NCI-H82 treated with DMSO at 0.1 percent for 48 hours (cell line): Measurements from ENCODE around the gene PTK7.

Experiments
- DNase-seq: peaks from one replicate; lab custom pipeline; 2025; ENCODE audit not compliant: unreplicated experiment; lab: John Stamatoyannopoulos, UW

Gene PTK7

GRCh38 chr6:43086022-43086658 is 10.0 kb downstream of the PTK7 start:
- DNase-seq = no peak

- no peak for DNase-seq
Measured at GRCh38 chr6:43088654-43089056, 12.5 kb downstream of the PTK7 start.

GRCh38 chr6:43089467-43089866 is 13.4 kb downstream of the PTK7 start:
- no peak for DNase-seq

GRCh38 chr6:43089874-43090558 is 13.9 kb downstream of the PTK7 start:
- DNase-seq = no peak

- DNase-seq = no peak
Measured at GRCh38 chr6:43090559-43090956, 14.4 kb downstream of the PTK7 start.

GRCh38 chr6:43091020-43091419 is 14.9 kb downstream of the PTK7 start:
- no peak for DNase-seq

GRCh38 chr6:43091436-43091991 is 15.4 kb downstream of the PTK7 start:
- no peak for DNase-seq

GRCh38 chr6:43092635-43093034 is 16.5 kb downstream of the PTK7 start:
- no peak for DNase-seq

- no peak for DNase-seq
Measured at GRCh38 chr6:43093436-43094289, 17.5 kb downstream of the PTK7 start.

GRCh38 chr6:43095939-43096338 is 19.8 kb downstream of the PTK7 start:
- DNase-seq = no peak

GRCh38 chr6:43096451-43097097 is 20.5 kb downstream of the PTK7 start:
- DNase-seq = no peak

- no peak for DNase-seq
Measured at GRCh38 chr6:43097098-43097489, 21.0 kb downstream of the PTK7 start.

- no peak for DNase-seq
Measured at GRCh38 chr6:43097502-43097901, 21.4 kb downstream of the PTK7 start.

- no peak for DNase-seq
Measured at GRCh38 chr6:43101497-43101896, 25.4 kb downstream of the PTK7 start.

GRCh38 chr6:43103253-43103876 is 27.3 kb downstream of the PTK7 start:
- DNase-seq = no peak

- no peak for DNase-seq
Measured at GRCh38 chr6:43105538-43106222, 29.6 kb downstream of the PTK7 start.

- DNase-seq = peak; percentile 32
Measured at GRCh38 chr6:43107344-43108062, 31.4 kb downstream of the PTK7 start.

- DNase-seq = no peak
Measured at GRCh38 chr6:43113431-43114260, 37.5 kb downstream of the PTK7 start.

GRCh38 chr6:43115365-43115764 is 39.3 kb downstream of the PTK7 start:
- no peak for DNase-seq
